Measurements from ENCODE around the gene LHX3.

LHX3 gene

DNA sequence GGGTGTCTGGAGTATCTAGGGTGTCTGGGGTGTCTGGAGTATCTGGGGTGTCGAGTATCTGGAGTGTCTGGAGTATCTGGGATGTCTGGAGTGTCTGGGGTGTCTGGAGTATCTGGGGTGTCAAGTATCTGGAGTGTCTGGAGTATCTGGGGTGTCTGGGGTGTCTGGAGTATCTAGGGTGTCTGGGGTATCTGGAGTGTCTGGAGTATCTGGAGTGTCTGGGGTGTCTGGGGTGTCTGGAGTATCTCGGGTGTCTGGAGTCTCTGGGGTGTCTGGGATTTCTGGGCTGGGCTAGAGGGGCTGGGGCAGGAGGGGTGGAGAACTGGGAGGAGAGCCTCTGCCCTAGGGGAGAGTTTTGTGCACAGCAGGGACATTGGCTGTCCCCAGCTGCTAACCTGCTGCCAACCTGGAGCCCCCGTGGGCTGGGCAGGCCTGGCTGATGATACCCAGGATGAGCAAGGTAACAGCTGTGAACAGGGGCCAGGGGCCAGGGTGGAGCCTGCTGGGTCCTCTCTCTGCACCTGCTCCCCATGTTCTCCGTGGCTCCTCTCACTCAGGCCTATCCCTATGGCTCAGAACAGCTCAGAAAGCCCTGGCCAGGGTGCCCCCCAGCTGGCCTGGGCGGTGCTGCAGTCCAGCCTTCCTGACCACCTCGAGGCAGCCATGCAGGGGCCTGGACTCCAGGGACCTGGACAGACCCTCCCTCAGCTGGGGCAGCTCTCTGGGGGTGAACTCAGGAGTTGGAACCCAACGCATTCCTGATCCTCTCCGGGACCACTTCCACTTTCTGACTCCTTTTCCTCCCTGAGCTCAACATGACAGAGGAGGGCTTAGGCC lies 29.9 kb downstream of the LHX3 start:
- no peak for DNase-seq

DNA sequence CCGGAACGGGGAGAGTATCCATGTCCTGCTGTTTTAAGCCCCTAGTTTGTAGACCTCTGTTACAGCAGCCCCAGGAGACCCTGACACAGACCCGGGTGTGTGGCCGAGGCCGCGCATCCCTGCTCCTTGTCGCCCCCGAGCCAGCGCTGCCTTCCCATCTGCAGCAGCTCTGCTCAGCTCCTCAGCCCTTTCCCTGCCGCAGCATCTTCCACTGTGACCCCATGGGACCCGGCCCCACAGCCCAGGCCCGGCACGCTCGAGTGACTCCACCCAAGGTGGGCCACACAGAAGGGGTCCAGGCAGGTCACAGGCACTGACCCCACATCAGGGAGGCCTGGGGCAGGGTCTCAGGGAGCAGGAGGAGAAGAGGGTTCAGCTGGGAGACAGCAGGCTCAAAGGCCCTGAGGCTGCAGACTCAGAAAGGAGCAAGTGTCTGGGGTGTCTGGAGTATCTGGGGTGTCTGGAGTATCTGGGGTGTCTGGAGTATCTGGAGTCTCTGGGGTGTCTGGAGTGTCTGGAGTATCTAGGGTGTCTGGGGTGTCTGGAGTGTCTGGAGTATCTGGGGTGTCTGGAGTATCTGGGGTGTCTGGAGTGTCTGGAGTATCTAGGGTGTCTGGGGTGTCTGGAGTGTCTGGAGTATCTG lies 31.2 kb downstream of the LHX3 start:
- no peak for DNase-seq

DNA sequence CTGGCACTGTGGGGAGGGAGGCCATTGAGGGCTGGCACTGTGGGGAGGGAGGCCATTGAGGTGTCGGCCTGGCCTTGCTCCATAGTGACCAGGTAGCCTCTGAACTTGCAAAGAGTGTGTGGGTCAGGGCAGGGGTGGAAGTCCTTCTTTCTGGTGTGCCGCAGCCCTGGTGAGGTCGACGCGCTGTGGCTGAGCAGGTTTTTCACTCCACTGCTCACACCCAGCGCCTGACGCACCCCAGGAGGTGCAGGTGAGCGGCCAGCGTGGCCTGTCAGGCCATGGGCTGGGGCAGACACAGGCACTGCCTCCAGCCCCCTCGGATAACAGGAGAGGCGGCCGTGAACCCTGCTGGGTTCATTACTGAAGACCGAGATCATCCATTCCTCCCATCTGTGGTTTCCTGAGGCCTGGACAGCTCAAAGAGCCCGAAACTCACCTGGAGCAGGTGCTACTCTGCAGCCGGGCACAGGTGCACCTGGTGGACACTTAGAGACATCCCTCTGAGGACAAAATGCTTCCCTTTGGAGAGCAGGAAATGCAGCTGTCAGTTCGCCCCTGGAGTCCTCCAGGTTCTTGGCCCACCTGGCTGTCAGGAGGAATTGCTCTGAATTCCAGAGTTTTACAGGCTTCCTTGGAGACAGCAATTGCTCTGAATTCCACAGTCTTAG lies 32.4 kb downstream of the LHX3 start:
- no peak for DNase-seq

DNA sequence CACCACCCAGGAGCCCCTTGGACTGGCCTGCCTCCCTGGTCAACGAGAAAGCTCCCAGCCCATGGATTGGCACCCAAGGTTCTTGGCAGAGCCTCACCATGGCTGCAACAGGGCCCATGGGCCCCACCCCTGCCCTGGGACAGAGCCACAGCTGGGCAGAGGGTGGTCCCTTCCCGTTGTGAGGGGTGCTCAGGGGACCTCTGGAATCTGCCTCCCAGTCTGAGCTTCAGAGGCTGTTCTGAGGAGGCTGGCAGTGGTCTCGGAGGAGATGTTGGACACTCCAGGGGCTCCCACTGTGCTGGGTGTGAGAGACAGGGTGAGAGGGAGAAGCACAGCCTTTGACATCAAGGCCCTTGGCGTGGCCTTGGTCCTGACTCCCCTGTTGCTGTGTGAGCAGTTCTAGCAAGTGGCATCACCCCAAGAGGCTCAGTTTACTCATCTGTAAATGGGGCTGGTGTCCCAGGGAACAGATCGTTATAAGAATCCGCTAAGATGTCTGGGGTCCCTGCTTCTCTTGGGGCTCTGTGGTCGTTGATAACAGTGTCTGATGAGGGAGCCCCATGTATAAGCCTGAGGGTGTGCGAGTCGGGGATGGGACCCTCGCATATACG lies 33.0 kb downstream of the LHX3 start:
- no peak for DNase-seq

DNA sequence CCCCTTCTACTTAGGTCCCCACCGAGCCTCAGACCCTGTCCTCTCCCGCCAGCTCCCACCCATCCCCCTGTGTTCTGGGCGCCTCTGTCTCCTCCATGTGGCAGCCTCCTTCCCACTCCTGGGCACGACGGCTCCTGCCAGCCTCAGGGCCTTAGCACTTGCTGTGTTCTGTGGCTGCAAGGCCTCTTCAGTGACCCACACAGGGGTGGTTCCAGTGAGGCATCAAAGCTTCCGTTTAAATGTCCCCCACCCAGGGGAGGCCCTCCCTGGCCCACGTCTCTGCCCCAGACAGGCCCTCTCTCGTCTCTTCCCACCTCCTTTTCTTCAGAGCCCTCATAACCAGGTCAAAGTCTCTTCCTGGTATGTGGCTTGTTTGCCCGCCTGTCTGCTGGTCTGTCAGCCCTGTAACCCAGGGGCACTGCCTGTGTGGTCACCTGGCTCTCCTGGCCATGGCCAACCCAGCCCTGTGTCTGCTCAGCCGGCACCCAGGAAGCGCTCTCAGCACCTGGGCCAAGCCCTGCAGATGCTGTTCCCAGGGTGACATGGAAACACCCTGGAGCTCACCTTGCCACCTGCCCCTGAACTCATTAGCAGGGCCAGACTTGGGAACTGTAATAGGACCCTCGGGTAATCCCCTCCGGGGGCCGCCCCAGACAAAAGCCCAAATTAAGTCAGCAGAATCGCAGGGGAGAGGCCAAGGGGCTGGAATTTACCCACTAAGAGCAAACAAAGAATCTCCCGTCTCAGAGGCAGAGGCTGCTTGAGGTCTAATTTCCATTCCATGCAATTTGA lies 33.7 kb downstream of the LHX3 start:
- DNase-seq = no peak

DNA sequence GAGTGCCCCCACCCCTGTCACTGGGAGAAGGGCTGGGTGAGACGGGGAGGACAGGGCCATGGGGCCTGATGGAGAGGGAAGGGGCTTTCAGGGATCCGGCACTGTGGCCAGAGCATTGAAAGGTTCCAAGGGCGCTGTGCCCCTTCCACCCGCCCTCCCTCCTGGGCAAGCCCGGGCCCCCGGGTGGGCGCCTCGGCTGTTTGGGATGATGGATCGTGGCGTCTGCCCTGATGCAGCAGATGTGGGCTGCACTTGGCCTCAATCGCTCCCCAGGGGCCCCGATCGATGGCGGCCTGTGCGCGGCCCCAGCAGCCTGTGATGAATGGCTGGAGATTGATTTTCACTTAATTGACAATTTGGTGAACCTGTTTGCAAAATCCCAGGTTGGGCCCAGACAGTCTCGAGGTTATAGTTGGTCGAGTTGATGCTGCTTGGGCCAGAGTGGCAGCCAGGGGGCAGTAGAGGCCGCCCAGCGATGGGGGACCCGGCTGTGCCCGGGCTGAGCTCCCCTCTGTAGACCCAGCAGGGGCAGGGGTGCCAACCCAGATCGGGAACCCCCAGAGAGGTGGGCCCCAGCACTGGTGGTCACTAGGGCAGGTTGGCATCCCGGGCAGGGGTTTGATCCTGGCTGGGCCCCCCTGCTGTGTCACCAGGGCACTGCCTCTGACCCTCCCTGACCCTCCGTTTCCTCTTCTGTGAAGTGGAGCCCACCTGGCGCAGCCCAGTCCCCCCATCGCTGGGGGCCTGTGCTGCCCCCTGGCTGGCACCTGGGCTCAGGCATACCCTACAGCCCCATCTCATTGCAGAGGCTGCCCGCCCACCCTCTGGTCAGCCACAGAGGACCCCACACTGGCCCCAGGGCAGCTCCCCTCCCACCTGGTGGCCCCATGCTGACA lies 34.7 kb downstream of the LHX3 start:
- DNase-seq = peak; percentile 26

DNA sequence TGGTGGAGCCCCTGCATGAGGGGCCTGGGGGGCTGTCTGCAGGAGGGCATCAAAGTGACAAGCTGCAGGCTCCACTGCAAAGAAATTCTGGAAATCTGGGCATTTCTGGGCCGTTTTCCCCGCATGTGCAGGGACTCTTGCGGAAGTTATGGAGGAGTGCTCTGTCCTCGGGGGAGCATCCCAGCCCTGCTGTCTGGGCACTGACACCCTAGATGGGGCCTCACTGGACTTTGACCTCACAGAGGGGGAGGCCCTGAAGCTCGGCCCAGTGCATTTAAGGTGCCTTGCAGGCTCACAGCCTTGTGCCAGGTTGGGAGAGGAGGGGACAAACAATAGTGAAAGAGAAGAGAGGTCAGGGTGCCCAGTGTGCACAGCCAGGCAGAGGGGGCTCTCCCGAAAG lies 35.4 kb downstream of the LHX3 start:
- DNase-seq = no peak

DNA sequence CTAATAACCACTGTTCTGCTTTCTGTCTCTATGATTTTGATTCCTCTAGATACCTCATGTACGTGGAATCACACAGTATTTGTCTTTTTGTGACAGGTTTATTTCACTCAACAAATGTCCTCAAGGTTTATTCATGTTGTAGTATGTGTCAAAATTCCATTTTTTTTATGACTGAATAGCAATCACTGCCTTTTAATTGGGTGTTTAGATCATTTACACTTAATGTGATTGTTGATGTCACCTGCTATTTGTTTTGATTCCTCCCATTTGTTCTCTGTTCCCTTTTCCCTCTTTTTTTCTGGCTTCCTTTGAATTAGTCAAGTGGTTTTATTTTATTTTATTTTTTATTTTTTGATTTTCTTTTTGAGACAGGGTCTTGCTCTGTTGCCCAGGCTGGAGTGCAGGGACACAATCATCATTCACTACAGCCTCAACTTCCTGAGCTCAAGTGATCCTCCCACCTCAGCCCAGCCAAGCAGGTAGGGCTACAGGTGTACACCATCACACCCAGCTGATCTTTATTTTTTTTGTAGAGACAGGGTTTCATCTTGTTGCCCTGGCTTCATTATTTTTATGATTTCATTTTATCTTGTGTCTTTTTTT lies 41.6 kb downstream of the LHX3 start:
- no peak for DNase-seq

DNA sequence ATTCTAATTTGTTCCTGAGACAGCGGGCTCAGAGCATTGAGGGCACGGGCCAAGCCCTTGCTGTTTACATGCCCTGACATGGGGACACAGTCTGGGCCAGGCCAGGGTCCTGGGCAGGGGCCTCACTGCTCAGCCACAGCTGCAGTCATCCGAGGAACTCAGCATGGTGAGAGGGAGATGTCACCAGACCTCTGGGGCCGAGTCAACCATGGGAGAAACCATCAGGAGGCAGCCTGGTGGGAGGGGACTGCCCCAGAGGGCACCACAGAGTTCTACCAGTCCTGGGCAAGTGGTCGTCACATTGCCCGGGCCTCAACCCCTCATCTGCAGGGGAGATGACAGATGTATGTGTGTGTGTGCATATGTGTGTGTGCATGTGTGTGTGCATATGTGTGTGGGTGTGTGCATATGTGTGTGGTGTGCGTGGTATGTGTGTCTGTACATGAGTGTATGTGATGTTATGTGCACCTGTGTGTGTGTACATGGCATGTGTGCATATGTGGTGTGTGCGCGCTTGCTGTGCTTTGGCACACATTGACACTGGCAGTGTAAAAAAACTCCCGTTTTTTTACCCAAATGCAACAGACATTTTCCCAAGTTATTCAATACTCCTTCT lies 43.8 kb downstream of the LHX3 start:
- no peak for DNase-seq

DNA sequence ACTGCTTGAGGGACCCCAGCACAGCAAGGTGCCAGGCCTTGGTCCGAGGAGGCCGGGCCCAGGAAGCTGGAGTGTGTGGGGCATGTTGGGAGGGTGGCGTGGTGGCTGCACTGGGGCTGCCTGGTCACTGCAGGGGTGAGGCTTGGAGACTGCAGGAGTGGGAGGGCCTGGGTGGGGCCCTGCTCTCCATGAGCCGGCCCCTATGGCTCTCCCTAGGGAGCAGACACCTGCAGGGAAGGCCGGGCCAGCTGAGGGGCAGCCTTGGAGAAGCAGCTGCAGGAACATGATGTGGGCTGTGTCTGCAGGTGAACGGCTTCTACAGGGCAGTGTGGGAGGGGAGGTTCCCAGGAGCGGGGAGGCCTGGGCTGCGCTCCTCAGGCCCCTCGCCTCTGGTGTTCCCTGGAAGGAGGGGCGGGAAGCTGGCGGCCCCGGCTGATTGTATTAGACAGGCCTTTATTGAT lies 44.5 kb downstream of the LHX3 start:
- DNase-seq = no peak

DNA sequence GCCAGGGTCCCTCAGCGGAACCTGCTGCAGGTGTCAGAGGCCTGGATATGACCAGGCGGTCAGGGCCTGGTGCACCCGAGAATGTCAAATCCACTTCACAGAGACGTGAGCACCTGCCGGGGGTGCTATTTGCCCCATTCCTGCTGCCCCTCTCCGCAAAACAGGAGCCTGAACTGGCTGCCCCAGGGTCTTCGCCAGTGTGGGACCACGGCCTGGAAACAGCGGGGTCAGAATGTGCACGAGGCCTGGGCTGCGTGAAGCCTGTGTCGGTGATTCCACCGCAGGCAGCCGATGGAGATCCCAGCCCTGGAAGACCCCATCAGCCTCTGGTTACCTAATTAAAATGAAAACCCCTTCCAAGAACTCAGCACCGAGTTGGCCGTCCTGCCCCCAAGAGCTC lies 45.1 kb downstream of the LHX3 start:
- no peak for DNase-seq

DNA sequence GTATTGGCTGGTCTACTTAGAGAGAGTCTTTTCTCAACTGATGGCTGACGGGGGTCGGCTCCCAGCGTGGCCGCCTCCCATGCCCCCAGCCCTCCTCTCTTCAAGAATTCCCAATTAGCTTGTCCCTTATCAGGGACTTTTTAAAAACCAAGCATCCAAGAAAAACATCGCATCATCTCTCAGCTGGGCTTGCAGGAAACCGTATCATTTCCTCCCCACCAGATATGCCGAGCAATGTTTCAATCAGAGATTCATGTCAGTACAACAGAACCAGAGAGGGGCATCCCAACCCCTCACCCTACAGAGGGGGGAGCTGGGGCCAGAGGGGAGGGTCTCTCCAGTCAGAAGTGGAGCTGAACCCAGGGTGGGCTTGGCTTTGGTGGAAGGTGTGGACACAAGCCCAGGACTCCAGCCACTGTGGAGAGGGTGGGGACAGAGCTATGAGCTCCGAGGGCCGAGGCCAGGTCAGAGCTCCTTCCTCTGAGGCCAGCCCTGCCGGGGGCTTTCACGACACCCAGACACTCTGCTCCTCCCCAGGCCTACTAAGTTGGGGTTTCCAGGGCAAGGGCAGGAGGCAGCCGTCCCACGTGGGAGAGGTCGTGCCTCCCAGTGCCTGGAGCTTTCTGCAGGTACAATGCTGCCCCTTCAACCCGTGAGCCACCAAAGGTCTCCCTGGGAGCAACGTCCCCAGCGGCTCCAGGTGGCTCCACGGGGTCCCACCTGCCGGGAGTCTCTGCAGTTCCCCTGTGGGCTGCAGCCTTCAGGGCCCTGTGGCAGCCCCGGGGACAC lies 47.3 kb downstream of the LHX3 start:
- no peak for DNase-seq

DNA sequence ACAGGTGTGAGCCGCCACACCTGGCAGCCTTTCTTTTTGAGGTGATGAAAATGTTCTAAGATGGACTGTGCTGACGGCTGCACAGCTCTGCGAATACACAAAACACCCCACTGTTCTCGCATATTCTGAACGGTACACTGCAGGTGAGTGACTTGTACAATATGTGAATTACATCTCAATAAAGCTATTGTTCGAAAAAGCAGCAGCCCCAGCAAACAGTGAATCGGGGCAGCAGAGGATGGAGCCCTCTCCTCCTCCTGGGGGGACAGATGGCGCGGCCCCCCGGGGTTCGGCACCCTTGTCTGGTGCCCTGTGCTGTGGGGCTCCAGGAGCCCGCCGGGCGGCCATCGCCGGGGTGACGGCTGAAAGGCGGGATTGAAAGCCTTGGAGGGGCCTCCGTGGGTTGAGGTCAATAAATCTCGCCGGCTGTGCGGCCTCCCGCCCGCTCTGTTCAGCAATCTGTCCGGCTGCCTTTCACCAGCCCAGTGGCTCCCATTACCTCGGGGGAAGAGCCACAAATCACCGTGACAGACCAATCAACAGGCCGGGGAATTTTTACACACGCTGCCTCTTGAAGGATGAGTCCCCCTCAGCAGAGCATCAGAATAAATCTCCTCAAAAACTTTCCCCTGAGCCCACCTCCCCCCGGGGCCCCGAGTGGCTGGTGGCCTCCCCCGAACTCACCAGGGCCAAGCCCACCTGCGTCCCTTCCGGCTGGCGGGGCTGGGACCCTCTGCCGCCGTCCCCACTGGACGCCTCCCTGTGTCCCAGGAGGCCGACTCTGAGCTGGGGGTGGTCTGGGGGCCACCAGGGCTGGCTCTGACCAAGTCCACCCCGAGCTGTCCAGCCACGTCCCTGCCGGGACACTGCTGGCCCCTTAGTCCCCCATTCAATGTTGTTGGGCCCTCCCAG lies 48.5 kb downstream of the LHX3 start:
- no peak for DNase-seq

DNA sequence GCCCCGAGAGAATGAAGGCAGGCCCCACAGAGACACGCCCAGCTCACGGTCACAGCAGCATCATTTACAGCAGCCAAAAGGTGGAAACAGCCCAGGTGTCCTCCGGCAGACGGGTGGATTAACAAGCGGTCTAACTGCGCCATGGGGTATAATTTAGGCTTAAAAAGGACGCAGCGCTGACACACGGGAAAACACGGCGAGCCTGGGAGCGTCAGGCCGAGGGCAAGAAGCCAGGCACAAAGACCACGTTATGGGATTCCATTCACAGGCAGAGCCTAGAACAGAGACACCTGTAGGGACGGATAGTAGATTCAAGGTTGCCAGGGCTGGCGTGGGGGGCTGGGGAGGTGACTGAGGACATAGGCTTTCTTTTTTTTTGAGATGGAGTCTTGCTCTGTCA lies 49.4 kb downstream of the LHX3 start:
- DNase-seq = no peak

DNA sequence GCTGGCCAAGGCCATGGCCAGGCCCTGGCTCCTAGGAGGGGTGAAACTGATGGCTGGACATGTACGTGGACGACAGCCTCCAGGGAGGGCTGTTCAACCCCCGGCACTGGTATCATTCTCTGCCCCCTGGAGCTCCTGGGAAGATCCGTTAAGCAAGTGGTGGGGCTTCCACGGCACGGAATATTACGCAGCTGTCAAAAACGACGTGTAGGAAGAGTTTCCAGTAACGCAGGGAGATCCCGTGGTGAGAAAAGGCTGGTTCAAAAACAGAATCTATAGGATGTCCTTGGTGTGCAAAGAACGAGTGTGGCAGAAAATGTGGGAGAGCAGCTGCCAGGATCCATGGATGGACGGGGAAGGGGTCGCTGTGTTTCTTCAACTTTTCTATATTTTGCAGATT lies 50.0 kb downstream of the LHX3 start:
- no peak for DNase-seq

DNA sequence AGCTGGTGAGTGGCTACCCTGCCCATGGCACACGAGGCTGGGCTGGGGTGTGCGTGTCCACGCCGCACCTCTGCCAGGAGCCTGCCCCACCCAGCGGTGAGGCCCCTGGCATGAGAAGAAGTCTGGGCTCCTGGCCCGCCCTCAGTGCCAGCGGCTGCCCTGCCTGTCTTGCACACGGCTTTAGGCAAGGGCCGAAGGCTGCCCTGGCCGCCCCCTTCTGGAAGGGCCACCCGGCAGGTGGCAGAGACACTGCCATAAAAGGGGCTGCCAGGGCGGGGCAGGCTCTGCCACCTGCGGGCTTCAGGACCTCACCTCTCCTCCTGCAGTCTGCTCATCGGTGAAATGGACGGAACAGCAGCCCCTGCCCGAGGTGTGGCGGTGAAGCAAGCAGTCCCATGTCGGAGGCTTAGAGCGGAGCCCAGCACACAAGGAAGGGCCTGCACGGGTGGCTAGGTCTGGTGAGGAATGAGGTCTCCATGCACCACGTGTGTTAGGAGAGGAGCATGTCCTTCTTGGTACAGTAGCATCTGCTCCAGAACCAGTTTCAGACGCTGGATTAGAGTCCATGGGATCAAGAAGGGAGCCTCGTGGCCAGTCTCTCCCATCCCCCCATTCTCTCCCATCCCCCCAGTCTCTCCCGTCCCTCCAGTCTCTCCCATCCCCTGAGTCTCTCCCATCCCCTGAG lies 51.4 kb downstream of the LHX3 start:
- DNase-seq = no peak

DNA sequence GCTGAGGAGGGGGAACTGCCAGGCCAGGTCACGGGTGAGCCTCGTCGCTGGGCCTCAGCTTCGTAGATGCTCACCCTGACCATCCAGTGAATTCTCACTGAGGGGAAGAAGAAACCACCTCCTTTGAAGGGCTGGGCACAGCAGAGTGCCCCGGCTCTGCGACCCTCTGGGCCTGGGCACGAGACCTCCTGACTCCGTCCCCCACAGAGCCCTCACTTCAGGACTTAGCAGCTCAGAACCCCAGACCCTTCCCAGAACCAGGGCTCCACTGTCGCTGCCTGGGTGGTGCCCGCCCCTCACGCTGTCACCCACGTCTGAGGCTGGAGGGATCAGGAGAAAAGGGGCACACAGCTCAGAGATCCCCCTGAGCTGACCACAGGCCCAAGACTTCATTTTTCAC lies 52.0 kb downstream of the LHX3 start:
- DNase-seq = no peak

DNA sequence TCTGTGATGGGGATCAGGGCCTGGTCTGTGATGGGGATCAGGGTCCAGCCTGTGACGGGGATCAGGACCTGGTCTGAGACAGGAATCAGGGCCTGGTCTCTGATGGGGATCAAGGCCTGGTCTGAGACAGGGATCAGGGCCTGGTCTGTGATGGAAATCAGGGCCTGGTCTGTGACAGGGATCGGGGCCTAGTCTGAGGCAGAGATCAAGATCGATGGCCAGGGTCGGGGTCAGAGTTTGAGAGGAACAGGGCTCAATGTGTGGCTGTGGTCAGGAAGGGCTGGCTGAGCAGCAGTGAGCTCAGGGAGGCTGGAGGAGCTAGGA lies 52.4 kb downstream of the LHX3 start:
- no peak for DNase-seq
